CD4-positive, alpha-beta memory T cell (primary cell): ENCODE results near the gene SUFU. TPM values are rescaled to one million over a fixed set of nuclear protein-coding genes. Genes with fewer than 3 reads are reported as not detected.

ENCODE experiments used
- CTCF ChIA-PET: fragments of 350-600 bp; sonication (Branson Sonifier 250); formaldehyde crosslinking; loops from one replicate; lab custom pipeline; 2021; ENCODE audit warnings: inconsistent platforms; ENCODE audit not compliant: partially characterized antibody; lab: Charles Lee
- POLR2A ChIA-PET: fragments of 350-600 bp; sonication (Branson Sonifier 250); formaldehyde crosslinking; loops from one replicate; lab custom pipeline; 2021; ENCODE audit not compliant: partially characterized antibody; lab: Charles Lee
- DNase-seq, 5 donors: peaks; one replicate each; pipeline versions ENCODE4 v3.0.0 to v3.0.0-alpha.2; 2020 to 2022; ENCODE audit warnings: mixed read lengths in 1 of 5
- H3K27ac ChIP-seq: one replicate; pipeline ENCODE4 v1.7.0; 2013; ENCODE audit warnings: low read depth, low read length
- H3K27me3 ChIP-seq: 2 replicates; pipeline ENCODE4 v1.7.0; 2013; ENCODE audit warnings: mild to moderate bottlenecking, low read length, moderate library complexity; ENCODE audit not compliant: insufficient read depth
- H3K36me3 ChIP-seq: 2 replicates; pipeline ENCODE4 v1.7.0; 2013; ENCODE audit warnings: mild to moderate bottlenecking, low read length, moderate library complexity; ENCODE audit not compliant: insufficient read depth
- H3K4me1 ChIP-seq: 2 replicates; pipeline ENCODE4 v1.7.0; 2013; ENCODE audit warnings: mild to moderate bottlenecking, low read length, moderate library complexity; ENCODE audit not compliant: insufficient read depth
- H3K4me3 ChIP-seq, 2 donors: one replicate each; pipeline ENCODE4 v1.7.0; 2013; ENCODE audit warnings: low read length in 2 of 2, mild to moderate bottlenecking in 1 of 2
- H3K9me3 ChIP-seq, 2 donors: one replicate each; pipeline ENCODE4 v1.7.0; 2013; ENCODE audit warnings: low read length in 2 of 2, control low read depth in 1 of 2; ENCODE audit not compliant: control insufficient read depth in 1 of 2
- H3K27ac Mint-ChIP-seq, 7 donors: one replicate each; pipeline ENCODE4 v1.8.0; 2020 to 2021; ENCODE audit warnings: mixed read lengths in 7 of 7, mild to moderate bottlenecking in 6 of 7, inconsistent platforms in 3 of 7, moderate library complexity in 3 of 7
- H3K27me3 Mint-ChIP-seq, 2 donors: one replicate each; pipeline ENCODE4 v1.8.0; 2020 to 2021; ENCODE audit warnings: mixed read lengths in 2 of 2
- H3K36me3 Mint-ChIP-seq, 2 donors: one replicate each; pipeline ENCODE4 v1.8.0; 2020 to 2021; ENCODE audit warnings: mixed read lengths in 2 of 2, inconsistent platforms in 1 of 2, mild to moderate bottlenecking in 1 of 2
- H3K4me1 Mint-ChIP-seq, 4 donors: one replicate each; pipeline ENCODE4 v1.8.0; 2020 to 2021; ENCODE audit warnings: mixed read lengths in 4 of 4, mild to moderate bottlenecking in 1 of 4
- H3K4me3 Mint-ChIP-seq, 8 donors: one replicate each; pipeline ENCODE4 v1.8.0; 2020 to 2021; ENCODE audit warnings: mixed read lengths in 8 of 8, mild to moderate bottlenecking in 7 of 8, moderate library complexity in 6 of 8, inconsistent platforms in 3 of 8
- H3K9me3 Mint-ChIP-seq, 8 donors: one replicate each; pipeline ENCODE4 v1.8.0; 2020 to 2021; ENCODE audit warnings: mixed read lengths in 8 of 8, mild to moderate bottlenecking in 5 of 8, inconsistent platforms in 3 of 8, moderate library complexity in 1 of 8
- intact Hi-C: fragments of 100-400 bp; cut with micrococcal nuclease; formaldehyde crosslinking; loops from one replicate; pipeline ENCODE4 v1.15.1; 2023
- polyA plus RNA-seq, 2 donors: library from polyadenylated mRNA; unstranded; fragments of 300-500 nt; fragmentation: Illumina TruSeq; gene quantifications; one replicate each; pipeline ENCODE4 v1.2.3, GENCODE V29; 2021
- total RNA-seq, 2 experiments: library from RNA; stranded (reverse); gene quantifications; one replicate each; pipeline ENCODE4 v1.2.3, GENCODE V29; 2021

Gene SUFU
- total and polyA plus RNA-seq, 4 experiments from 2014 or later, result 2.0 to 22.0 (median 16.5) TPM

DNA sequence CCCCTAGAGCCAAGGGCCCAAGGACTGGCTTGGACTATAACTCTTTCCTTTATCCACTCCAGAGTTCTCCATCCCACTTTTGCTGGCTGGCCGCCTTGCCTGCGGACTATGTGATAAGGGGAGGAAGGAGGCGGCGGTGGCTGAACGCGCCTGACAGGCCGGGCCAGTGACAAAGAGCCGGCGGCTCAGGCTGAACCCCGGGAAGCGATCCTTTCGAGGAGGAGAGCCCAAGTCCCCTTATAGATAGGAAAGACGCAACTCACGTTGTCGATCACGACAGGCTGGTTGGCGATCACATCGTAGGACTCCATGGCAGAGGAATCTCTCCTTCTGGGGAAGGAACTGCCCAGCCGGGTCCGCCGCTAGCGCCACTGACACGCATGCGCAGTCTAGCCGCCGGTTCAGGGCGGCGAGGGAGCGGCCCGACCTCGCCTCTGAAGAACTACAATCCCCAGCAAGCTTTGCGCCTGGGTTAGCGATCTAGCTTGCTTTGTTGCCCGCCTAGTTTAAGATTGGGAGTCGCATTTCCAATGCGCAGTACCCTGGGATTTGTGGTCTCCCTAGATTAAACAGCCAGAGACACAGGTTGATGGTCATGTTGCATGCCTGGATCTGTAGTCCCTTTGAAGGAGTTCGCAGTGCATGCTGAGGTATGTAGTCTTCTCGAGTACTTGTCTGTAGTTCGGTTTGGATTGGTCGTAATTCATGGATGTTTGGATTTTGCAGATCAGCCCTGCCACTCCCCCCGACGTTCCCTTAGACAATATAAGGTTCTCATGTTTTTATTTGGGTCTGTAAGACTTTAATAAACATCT, 1.2 kb upstream of the SUFU start, which contains the start of gene ACTR1A:
ACTR1A (minus strand) TSS at position 376 of the 815 bp plus-strand sequence; CDS start at position 311, 65 bp downstream.
- Histone ChIP-seq H3K27me3 (no peaks in the 10 kb centered on the region), H3K4me3 (peak within 1 kb of the TSS; percentile 97 to 99), H3K27ac (peak within 1 kb of the TSS; percentile 91), H3K36me3 (no peaks in the 10 kb centered on the region), H3K4me1 (peaks cover 64% of the 10 kb centered on the region), H3K9me3 (no peaks in the 10 kb centered on the region)
- no peak within 1 kb of the TSS for H3K27ac Mint-ChIP-seq
- no peaks in the 10 kb centered on the region for H3K9me3 Mint-ChIP-seq
- H3K27me3 Mint-ChIP-seq, result no peaks in the 10 kb centered on the region
- ChIA-PET POLR2A (interaction anchor here (0.6 to 5.7 kb wide), 20 partner anchors 12 to 685 kb away, joined by 3 to 54 read pairs (median 6); partner anchors contain the start of genes ARMH3, C10orf95, FBXL15 and GBF1), CTCF (interaction anchor here (0.8 to 5.7 kb wide), 18 partner anchors 9 to 365 kb away, joined by 3 to 64 read pairs (median 4); partner anchors contain the start of genes C10orf95, CUEDC2, FBXL15 and NFKB2)
- no peak within 1 kb of the TSS for H3K4me3 Mint-ChIP-seq
- intact Hi-C loops, result loop anchor here (1.0 to 5.0 kb wide), 17 partner anchors 41 to 1415 kb away; partner anchors contain the start of genes ARL3, ARMH3, CNNM2 and FBXL15
- peaks cover 22 to 52% (median 36%) of the 10 kb centered on the region in 4 donors for H3K4me1 Mint-ChIP-seq
- H3K36me3 Mint-ChIP-seq, result peaks cover 5 to 23% of the 10 kb centered on the region in 2 donors
- peak; percentile 98 to 99 (median 98) for DNase-seq

DNA sequence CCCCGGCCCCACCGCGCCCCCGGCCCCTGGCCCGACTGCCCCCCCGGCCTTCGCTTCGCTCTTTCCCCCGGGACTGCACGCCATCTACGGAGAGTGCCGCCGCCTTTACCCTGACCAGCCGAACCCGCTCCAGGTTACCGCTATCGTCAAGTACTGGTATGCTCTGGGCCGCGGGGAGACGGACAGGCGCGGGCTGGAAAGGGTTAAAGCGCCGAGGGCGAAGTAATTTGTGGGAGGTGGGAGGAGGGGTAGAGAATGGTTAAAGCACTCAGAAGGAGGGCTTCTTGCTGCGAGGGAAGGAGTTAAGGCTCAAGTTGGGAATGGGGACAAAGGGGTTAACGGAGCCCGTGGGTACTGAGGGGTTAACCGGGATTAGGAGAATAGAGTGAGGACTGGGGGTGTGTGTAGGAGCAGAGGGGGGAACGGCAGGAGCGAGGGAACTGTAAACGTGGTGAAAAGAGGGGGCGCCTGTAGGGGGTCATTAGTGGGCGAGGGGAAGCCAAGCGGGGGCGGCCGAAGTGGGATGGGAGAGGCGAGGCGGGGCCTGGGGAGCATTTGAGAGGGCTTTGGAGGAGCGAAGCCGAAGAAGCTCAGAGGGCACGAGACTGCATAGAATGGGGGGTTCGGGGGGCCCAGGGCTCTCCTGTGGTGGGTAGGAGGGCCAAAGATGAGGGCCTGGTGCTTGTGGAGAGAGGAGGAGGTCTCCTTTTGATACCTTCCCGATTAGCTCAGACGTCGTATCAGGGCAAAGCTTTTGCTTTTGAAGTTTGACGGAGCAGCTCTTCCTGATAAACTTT, 605 bp downstream of the SUFU start:
- peak overlapping the region; percentile 81 to 97 for H3K4me3 ChIP-seq
- CTCF ChIA-PET, result interaction anchor here (0.9 to 5.7 kb wide), 21 partner anchors 8 to 663 kb away, joined by 3 to 64 read pairs (median 5); partner anchors contain the start of genes ARL3, C10orf95, CUEDC2 and SFXN2
- peak; percentile 32 to 45 (median 40) for DNase-seq
- peak overlapping the region; percentile 91 for H3K27ac ChIP-seq
- peaks cover 46% of the 10 kb centered on the region for H3K4me1 ChIP-seq
- H3K27me3 Mint-ChIP-seq, result no peaks in the 10 kb centered on the region
- POLR2A ChIA-PET, result interaction anchor here (0.6 to 5.7 kb wide), 20 partner anchors 9 to 413 kb away, joined by 3 to 54 read pairs (median 5); partner anchors contain the start of genes ARL3, C10orf95, CNNM2 and CUEDC2
- H3K27me3 ChIP-seq, result no peaks in the 10 kb centered on the region
- H3K9me3 Mint-ChIP-seq, result no peaks in the 10 kb centered on the region
- peaks cover 14 to 49% (median 31%) of the 10 kb centered on the region in 4 donors for H3K4me1 Mint-ChIP-seq
- peak overlapping the region in 2 of 8 donors; percentile 92 to 95 for H3K4me3 Mint-ChIP-seq
- H3K27ac Mint-ChIP-seq, result peak overlapping the region in 6 of 7 donors; percentile 86 to 95 (median 94)
- H3K36me3 Mint-ChIP-seq, result peaks cover 7 to 27% of the 10 kb centered on the region in 2 donors
- intact Hi-C loops, result loop anchor here (5.0 kb wide), 2 partner anchors 863 to 1413 kb away; partner anchors contain the start of genes STN1 and TAF5
- H3K36me3 ChIP-seq, result peaks cover 11% of the 10 kb centered on the region
- no peaks in the 10 kb centered on the region for H3K9me3 ChIP-seq

DNA sequence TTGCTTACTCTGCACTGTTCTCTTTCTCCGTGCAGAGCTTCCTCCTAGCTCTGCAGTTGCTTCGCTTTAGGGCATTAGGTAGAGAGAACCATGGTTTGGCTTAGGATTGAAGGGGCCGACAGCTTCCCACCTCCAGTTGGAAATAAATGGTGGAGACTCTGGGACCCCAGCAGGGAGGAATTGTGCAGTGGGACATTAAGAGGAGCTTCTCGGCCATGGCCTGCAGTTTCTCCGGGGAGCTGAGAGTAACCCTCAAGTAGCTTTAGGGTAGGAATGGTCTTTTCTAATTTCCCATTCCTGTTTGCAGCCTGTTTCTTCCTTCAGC, 1.2 kb downstream of the SUFU start:
- peaks cover 43% of the 10 kb centered on the region for H3K4me1 ChIP-seq
- peaks cover 17% of the 10 kb centered on the region for H3K36me3 ChIP-seq
- ChIA-PET CTCF (interaction anchor here (0.9 to 5.7 kb wide), 19 partner anchors 9 to 664 kb away, joined by 3 to 64 read pairs (median 5); partner anchors contain the start of genes ARL3, C10orf95, CUEDC2 and SFXN2), POLR2A (interaction anchor here (0.6 to 5.7 kb wide), 14 partner anchors 54 to 413 kb away, joined by 3 to 54 read pairs (median 4); partner anchors contain the start of genes ARL3, C10orf95, CNNM2 and CUEDC2)
- Mint-ChIP-seq H3K36me3 (peaks cover 11 to 33% of the 10 kb centered on the region in 2 donors), H3K4me1 (peaks cover 13 to 48% (median 30%) of the 10 kb centered on the region in 4 donors), H3K4me3 (peak overlapping the region in 2 of 8 donors; percentile 92 to 95), H3K27ac (peak overlapping the region in 6 of 7 donors; percentile 86 to 95 (median 94)), H3K27me3 (no peaks in the 10 kb centered on the region), H3K9me3 (no peaks in the 10 kb centered on the region)
- H3K27me3 ChIP-seq, result no peaks in the 10 kb centered on the region
- intact Hi-C loops, result loop anchor here (5.0 kb wide), 2 partner anchors 862 to 1412 kb away; partner anchors contain the start of genes STN1 and TAF5
- no peaks in the 10 kb centered on the region for H3K9me3 ChIP-seq
- H3K27ac ChIP-seq, result peak overlapping the region; percentile 91
- DNase-seq, result no peak
- peak overlapping the region; percentile 81 to 97 for H3K4me3 ChIP-seq

DNA sequence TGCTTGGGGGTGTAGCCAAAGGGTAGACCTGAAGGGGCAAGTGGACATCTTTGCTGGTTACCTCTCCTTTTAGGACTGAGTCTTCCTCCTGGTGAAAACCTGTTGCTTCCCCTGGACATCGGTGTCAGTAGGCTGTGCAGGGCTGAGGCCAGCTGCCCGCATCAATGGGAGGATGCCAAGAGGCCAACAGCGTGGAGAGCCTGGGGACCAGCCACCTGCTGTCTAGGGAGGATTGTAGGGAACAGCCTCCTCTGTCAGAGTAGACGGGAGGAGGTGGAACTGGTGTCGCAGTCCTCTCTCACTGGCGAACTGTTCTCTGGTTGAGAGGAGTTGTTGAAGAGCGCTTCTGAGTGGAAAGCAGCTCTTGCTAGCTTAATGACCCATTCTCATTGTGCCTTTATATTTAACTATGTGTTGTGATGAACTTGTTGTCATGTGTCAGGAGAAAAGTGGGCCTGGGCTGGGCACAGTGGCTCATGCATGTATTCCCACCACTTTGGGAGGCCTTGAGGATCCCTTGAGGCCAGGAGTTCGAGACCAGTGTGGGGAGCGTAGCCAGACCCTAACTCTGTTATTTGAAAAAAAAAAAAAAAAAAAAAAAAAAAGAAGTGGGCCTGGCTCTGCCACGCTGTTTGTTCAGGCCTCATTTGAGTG, 1.8 kb downstream of the SUFU start:
- POLR2A ChIA-PET, result interaction anchor here (0.6 to 5.7 kb wide), 10 partner anchors 55 to 412 kb away, joined by 3 to 54 read pairs (median 6); partner anchors contain the start of genes ARL3, C10orf95, CNNM2 and FBXL15

DNA sequence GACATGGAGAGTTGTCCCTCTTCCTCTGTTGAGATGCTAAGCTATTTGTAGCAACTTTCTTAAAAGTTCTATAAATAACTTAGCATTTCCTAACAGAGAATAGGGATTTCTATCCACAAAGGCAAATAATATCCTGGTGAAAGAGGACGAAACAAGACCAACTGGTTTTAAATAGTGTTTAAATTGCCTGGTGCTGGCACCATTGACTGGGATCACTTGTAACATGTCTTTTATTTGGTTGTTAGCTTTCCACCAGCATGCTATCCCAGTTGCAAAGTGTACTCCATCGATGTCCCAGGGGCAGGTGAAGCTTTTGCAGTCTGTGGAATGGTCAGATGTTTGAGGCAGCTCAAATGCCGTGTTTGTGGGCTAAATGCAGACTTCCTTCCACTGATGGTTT, 3.7 kb downstream of the SUFU start:
- H3K4me3 Mint-ChIP-seq, result no peak overlapping the region
- Histone ChIP-seq H3K36me3 (peaks cover 32% of the 10 kb centered on the region), H3K27ac (no peak overlapping the region), H3K27me3 (no peaks in the 10 kb centered on the region), H3K4me1 (peaks cover 40% of the 10 kb centered on the region), H3K9me3 (no peaks in the 10 kb centered on the region), H3K4me3 (no peak overlapping the region)
- ChIA-PET CTCF (interaction anchor here (0.7 to 2.3 kb wide), 4 partner anchors 11 to 613 kb away, joined by 3 to 10 read pairs (median 4); no protein-coding TSS in a partner anchor), POLR2A (interaction anchor here (0.6 to 1.9 kb wide), 4 partner anchors 9 to 88 kb away, joined by 3 to 6 read pairs (median 3); no protein-coding TSS in a partner anchor)
- peaks cover 25 to 48% of the 10 kb centered on the region in 2 donors for H3K36me3 Mint-ChIP-seq
- DNase-seq, result no peak
- H3K4me1 Mint-ChIP-seq, result peaks cover 20 to 59% (median 41%) of the 10 kb centered on the region in 4 donors
- H3K27ac Mint-ChIP-seq, result peak overlapping the region in 2 of 7 donors; percentile 29 to 50
- intact Hi-C loops, result no loop called here
- H3K27me3 Mint-ChIP-seq, result no peaks in the 10 kb centered on the region
- H3K9me3 Mint-ChIP-seq, result no peaks in the 10 kb centered on the region

More for the DNA sequence above, 1.8 kb downstream of the SUFU start:
- CTCF ChIA-PET, result interaction anchor here (0.9 to 5.7 kb wide), 17 partner anchors 10 to 665 kb away, joined by 3 to 64 read pairs (median 5); partner anchors contain the start of genes ARL3, C10orf95, CUEDC2 and SFXN2
- Histone ChIP-seq H3K4me3 (peak overlapping the region in 1 of 2 donors; percentile 81), H3K9me3 (no peaks in the 10 kb centered on the region), H3K27ac (no peak overlapping the region), H3K4me1 (peaks cover 43% of the 10 kb centered on the region), H3K27me3 (no peaks in the 10 kb centered on the region), H3K36me3 (peaks cover 19% of the 10 kb centered on the region)
- intact Hi-C loops, result no loop called here
- no peak for DNase-seq
- Mint-ChIP-seq H3K27ac (peak overlapping the region in 6 of 7 donors; percentile 47 to 95 (median 92)), H3K4me3 (peak overlapping the region in 6 of 8 donors; percentile 4 to 95 (median 49)), H3K27me3 (no peaks in the 10 kb centered on the region), H3K36me3 (peaks cover 11 to 33% of the 10 kb centered on the region in 2 donors), H3K4me1 (peaks cover 13 to 47% (median 30%) of the 10 kb centered on the region in 4 donors), H3K9me3 (no peaks in the 10 kb centered on the region)
